Measurements from ENCODE around the gene NRP2. TPM values are rescaled to one million over a fixed set of nuclear protein-coding genes. Genes with fewer than 3 reads are reported as not detected.

Gene NRP2
- total RNA-seq, 1 donor from 2014 or later, result 90.3 TPM

- no peak for TF ChIP-seq CTCF (conservative IDR thresholded peaks at IDR 0.05)
- Mint-ChIP-seq H3K27ac (ENCODE audit: unreplicated experiment) (peak overlapping the region; percentile 63), H3K9me3 (no peaks in the 10 kb centered on the region), H3K4me1 (peaks cover 86% of the 10 kb centered on the region), H3K4me3 (peak overlapping the region; percentile 66), H3K36me3 (ENCODE audit: low read depth) (peaks cover 31% of the 10 kb centered on the region), H3K27me3 (ENCODE audit: low read depth) (peaks cover 4% of the 10 kb centered on the region)
- DNase-seq (ENCODE audit: low read depth, low spot score), result no peak
Observed at GRCh38 chr2:205720451-205720902, 38.2 kb downstream of the NRP2 start.

GRCh38 chr2:205721057-205721449 lies 38.8 kb downstream of the NRP2 start:
- H3K4me3 Mint-ChIP-seq, result peak overlapping the region; percentile 77
- peaks cover 86% of the 10 kb centered on the region for H3K4me1 Mint-ChIP-seq
- H3K27ac Mint-ChIP-seq (ENCODE audit: unreplicated experiment), result peak overlapping the region; percentile 95
- TF ChIP-seq CTCF (conservative IDR thresholded peaks at IDR 0.05), result peak; percentile 65
- peaks cover 32% of the 10 kb centered on the region for H3K36me3 Mint-ChIP-seq (ENCODE audit: low read depth)
- peaks cover 4% of the 10 kb centered on the region for H3K27me3 Mint-ChIP-seq (ENCODE audit: low read depth)
- H3K9me3 Mint-ChIP-seq, result no peaks in the 10 kb centered on the region
- peak; percentile 42 for DNase-seq (ENCODE audit: low read depth, low spot score)

- H3K4me3 Mint-ChIP-seq, result peak overlapping the region; percentile 77
- H3K4me1 Mint-ChIP-seq, result peaks cover 86% of the 10 kb centered on the region
- H3K27ac Mint-ChIP-seq (ENCODE audit: unreplicated experiment), result peak overlapping the region; percentile 95
- H3K27me3 Mint-ChIP-seq (ENCODE audit: low read depth), result peaks cover 4% of the 10 kb centered on the region
- peaks cover 34% of the 10 kb centered on the region for H3K36me3 Mint-ChIP-seq (ENCODE audit: low read depth)
- no peak for TF ChIP-seq CTCF (conservative IDR thresholded peaks at IDR 0.05)
- no peaks in the 10 kb centered on the region for H3K9me3 Mint-ChIP-seq
- no peak for DNase-seq (ENCODE audit: low read depth, low spot score)
Observed at GRCh38 chr2:205722283-205722918, 40.1 kb downstream of the NRP2 start.

- peaks cover 32% of the 10 kb centered on the region for H3K36me3 Mint-ChIP-seq (ENCODE audit: low read depth)
- H3K9me3 Mint-ChIP-seq, result no peaks in the 10 kb centered on the region
Observed at GRCh38 chr2:205723179-205723578, 40.9 kb downstream of the NRP2 start.

GRCh38 chr2:205725059-205725458 lies 42.8 kb downstream of the NRP2 start:
- no peak overlapping the region for H3K27ac Mint-ChIP-seq (ENCODE audit: unreplicated experiment)
- TF ChIP-seq CTCF (conservative IDR thresholded peaks at IDR 0.05), result no peak
- H3K36me3 Mint-ChIP-seq (ENCODE audit: low read depth), result peaks cover 37% of the 10 kb centered on the region
- H3K4me1 Mint-ChIP-seq, result peaks cover 82% of the 10 kb centered on the region
- no peak for DNase-seq (ENCODE audit: low read depth, low spot score)
- peaks cover 10% of the 10 kb centered on the region for H3K27me3 Mint-ChIP-seq (ENCODE audit: low read depth)
- no peaks in the 10 kb centered on the region for H3K9me3 Mint-ChIP-seq
- H3K4me3 Mint-ChIP-seq, result peak overlapping the region; percentile 37

More at GRCh38 chr2:205723179-205723578, 40.9 kb downstream of the NRP2 start:
- Mint-ChIP-seq H3K27ac (ENCODE audit: unreplicated experiment) (no peak overlapping the region), H3K4me3 (no peak overlapping the region), H3K4me1 (peaks cover 86% of the 10 kb centered on the region), H3K27me3 (ENCODE audit: low read depth) (peaks cover 4% of the 10 kb centered on the region)
- TF ChIP-seq CTCF (conservative IDR thresholded peaks at IDR 0.05), result no peak
- no peak for DNase-seq (ENCODE audit: low read depth, low spot score)

Measured in neural crest cell (in vitro differentiated cells).